HG03521 (cell line): ENCODE data around the gene FBXO44.
A peak's percentile ranks its signal among the peaks of the same experiment; 100 is the strongest.
"Not testable (repeated sequence)": the region's sequence is repeated elsewhere in the genome, so short reads cannot be mapped to it uniquely, and the experiment has no call there.

Experiments
- ATAC-seq: cut with Tn5 transposase; IDR thresholded peaks from one replicate; pipeline ENCODE4 v1.9.1; 2021; ENCODE audit warnings: mild to moderate bottlenecking, moderate library complexity; ENCODE audit not compliant: unreplicated experiment

Gene FBXO44

GRCh38 chr1:11654137-11654938, at the start of gene FBXO44, which contains the start of gene FBXO2:
FBXO44 (plus strand) TSS chr1:11654877; CDS start chr1:11655836, 959 bp downstream.
FBXO2 (minus strand) TSS chr1:11654429; CDS start chr1:11654340, 89 bp downstream.
- ATAC-seq: peak; percentile 71

DNA sequence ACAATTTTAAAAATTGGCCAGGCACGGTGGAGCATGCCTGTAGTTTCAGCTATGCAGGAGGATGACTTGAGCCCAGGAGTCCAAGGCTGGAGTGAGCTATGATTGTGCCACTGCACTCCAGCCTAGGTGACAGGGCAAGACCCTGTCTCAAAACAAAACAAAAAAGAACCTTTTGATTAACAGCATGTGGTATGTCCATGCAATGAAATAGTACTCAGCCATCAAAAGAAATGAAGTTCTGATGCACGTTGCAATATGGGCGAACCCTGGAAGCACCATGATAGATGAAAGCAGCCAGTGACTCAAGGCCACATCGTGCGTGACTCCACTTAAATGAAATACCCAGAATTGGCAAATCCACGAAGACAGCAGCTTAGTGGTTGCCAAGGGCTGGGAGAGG, 47.9 kb upstream of the FBXO44 start:
- ATAC-seq: no peak

GRCh38 chr1:11608596-11609130, 46.0 kb upstream of the FBXO44 start:
- ATAC-seq: not testable (repeated sequence)

- ATAC-seq: not testable (repeated sequence)
These were observed 45.3 kb upstream of the FBXO44 start for GRCh38 chr1:11609378-11609777.

GRCh38 chr1:11610629-11611180, 44.0 kb upstream of the FBXO44 start:
- ATAC-seq: no peak

GRCh38 chr1:11611638-11612327, 42.9 kb upstream of the FBXO44 start:
- no peak for ATAC-seq

GRCh38 chr1:11613347-11613746, 41.3 kb upstream of the FBXO44 start:
- no peak for ATAC-seq

GRCh38 chr1:11615090-11615489, 39.6 kb upstream of the FBXO44 start:
- ATAC-seq: no peak

GRCh38 chr1:11616766-11617165, 37.9 kb upstream of the FBXO44 start:
- no peak for ATAC-seq

DNA sequence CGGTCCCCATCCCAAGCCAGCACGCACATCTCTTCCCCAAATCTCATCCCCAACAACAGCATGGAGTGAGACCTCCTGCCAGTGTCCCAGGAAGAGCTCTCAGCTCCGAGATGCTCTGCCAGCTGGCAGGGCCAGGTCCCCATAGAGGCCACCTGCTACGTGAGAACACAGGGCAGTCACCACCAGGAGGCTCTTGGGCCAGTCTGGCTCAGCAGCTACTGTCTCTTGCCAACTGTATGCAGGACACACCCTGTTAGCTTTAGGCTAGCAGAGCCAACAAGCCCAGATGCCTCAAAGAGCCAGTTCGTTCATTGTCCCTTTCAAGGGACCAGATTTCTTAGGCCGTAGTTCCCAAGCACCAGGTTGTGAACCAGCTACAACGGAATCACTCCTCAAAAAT, 37.4 kb upstream of the FBXO44 start:
- no peak for ATAC-seq

DNA sequence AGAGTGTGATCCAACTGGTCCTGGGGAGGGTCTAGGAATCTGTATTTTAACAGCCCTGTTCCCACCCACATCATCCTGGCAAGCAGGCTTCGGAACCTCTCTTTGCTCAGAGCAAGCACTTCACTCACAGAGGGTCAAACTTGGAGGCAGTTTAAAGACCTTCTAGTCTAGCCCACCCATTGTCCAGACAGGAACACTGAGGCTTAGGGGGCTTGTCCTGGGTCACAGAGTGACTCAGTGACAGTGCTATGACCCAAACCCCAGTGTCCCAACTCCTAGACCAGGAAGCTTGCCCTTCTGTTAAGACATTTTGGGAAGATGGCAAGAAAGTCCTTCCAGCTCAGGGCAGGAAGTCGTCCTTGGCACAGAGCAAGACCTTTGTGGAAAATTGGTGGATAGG, 36.9 kb upstream of the FBXO44 start:
- no peak for ATAC-seq

GRCh38 chr1:11620405-11620804, 34.3 kb upstream of the FBXO44 start:
- no peak for ATAC-seq

DNA sequence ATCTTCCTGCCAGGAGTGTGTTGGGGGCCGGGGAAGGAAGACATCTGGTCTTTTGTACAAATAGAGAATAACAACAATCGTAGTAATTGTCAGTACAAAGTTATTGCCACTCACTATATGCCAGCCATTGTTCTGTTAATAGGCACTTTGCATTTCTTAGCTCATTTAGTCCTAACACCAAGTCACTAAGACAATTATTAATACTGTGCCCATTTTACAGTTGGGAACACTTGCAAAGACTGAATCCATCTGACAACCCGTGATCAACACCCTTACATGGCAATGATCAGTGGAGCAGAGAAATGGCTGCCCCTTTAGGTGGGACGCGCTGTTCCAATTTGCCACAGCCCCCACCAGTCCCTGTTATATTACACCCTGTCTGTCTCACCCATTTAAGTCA, 33.8 kb upstream of the FBXO44 start:
- no peak for ATAC-seq

DNA sequence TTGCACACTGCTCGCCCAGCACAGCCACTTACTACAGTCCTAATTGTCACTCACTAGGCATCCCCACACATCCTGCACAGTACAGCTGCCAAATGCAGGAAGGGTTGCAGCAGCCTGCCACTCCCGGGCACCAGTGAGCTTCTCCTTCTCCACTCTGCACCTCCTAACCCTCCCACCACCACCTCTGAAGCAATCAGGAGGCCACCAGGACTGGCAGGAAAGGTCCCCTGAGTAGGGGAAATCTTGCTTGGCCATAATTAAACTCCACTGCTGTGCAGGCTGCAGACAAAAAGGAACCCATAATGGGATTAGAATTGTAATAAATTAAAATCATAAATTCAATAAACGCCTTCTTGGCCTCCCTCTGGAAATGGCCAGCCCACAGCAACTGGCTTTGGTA, 32.3 kb upstream of the FBXO44 start:
- no peak for ATAC-seq

DNA sequence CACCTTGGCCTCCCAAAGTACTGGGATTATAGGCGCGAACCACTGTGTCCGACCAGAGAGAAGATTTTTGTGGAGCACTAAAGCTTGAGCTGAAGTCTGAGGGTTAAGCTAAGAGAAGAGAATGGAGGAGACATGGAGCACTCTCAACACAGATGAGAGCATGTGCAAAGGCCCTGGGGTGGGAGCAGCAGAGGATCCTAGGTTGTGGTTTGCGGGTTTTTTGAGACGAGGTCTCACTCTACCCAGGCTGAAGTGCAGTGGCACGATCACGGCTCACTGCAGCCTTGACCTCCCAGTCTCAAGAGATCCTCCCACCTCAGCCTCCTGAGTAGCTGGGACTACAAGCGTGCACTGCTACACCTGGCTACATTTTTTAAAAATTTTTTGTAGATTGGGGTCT, 31.0 kb upstream of the FBXO44 start:
- ATAC-seq: no peak

GRCh38 chr1:11626551-11626950, 28.1 kb upstream of the FBXO44 start:
- ATAC-seq: no peak

GRCh38 chr1:11628767-11629166, 25.9 kb upstream of the FBXO44 start:
- ATAC-seq: no peak

- no peak for ATAC-seq
These were observed 25.3 kb upstream of the FBXO44 start for GRCh38 chr1:11629184-11630016.

- ATAC-seq: no peak
These were observed 20.1 kb upstream of the FBXO44 start for GRCh38 chr1:11634365-11635192.

GRCh38 chr1:11638121-11638520, 16.6 kb upstream of the FBXO44 start:
- ATAC-seq: no peak
